Measurements from ENCODE around the gene TGFB1.

TGFB1 gene

GRCh38 chr19:41339936-41340335, 13.8 kb downstream of the TGFB1 start:
- DNase-seq (ENCODE audit: low spot score): no peak
- no peak for TF ChIP-seq CTCF (IDR thresholded peaks at IDR 0.05; ENCODE audit: extremely low read depth, missing control alignments)

- TF ChIP-seq CTCF (IDR thresholded peaks at IDR 0.05; ENCODE audit: extremely low read depth, missing control alignments): no peak
- DNase-seq (ENCODE audit: low spot score): no peak
Observed at GRCh38 chr19:41335467-41335866, 18.3 kb downstream of the TGFB1 start.

GRCh38 chr19:41334793-41335192, 18.9 kb downstream of the TGFB1 start:
- DNase-seq (ENCODE audit: low spot score): peak; percentile 45
- TF ChIP-seq CTCF (IDR thresholded peaks at IDR 0.05; ENCODE audit: extremely low read depth, missing control alignments): no peak

GRCh38 chr19:41332468-41332867, 21.3 kb downstream of the TGFB1 start:
- no peak for TF ChIP-seq CTCF (IDR thresholded peaks at IDR 0.05; ENCODE audit: extremely low read depth, missing control alignments)
- no peak for DNase-seq (ENCODE audit: low spot score)

- no peak for TF ChIP-seq CTCF (IDR thresholded peaks at IDR 0.05; ENCODE audit: extremely low read depth, missing control alignments)
- no peak for DNase-seq (ENCODE audit: low spot score)
Observed at GRCh38 chr19:41332000-41332399, 21.7 kb downstream of the TGFB1 start.

- no peak for DNase-seq (ENCODE audit: low spot score)
- TF ChIP-seq CTCF (IDR thresholded peaks at IDR 0.05; ENCODE audit: extremely low read depth, missing control alignments): no peak
Observed at GRCh38 chr19:41330946-41331678, 22.6 kb downstream of the TGFB1 start.

GRCh38 chr19:41330481-41330880, 23.2 kb downstream of the TGFB1 start:
- TF ChIP-seq CTCF (IDR thresholded peaks at IDR 0.05; ENCODE audit: extremely low read depth, missing control alignments): no peak
- peak; percentile 41 for DNase-seq (ENCODE audit: low spot score)
